ENCODE measurements around the gene NT5E. TPM values are rescaled to one million over a fixed set of nuclear protein-coding genes. Genes with fewer than 3 reads are reported as not detected.

NT5E gene
- polyA plus RNA-seq, 3 donors from 2014 or later: 0.12 to 0.80 (median 0.52) TPM

GRCh38 chr6:85458184-85458583 is 8.3 kb downstream of the NT5E start:
- H3K4me1 Mint-ChIP-seq: peaks cover 37 to 60% of the 10 kb centered on the region in 2 donors

GRCh38 chr6:85458782-85459181 is 8.9 kb downstream of the NT5E start:
- Mint-ChIP-seq H3K4me1 (peaks cover 37 to 60% of the 10 kb centered on the region in 2 donors), H3K27ac (no peak overlapping the region), H3K36me3 (no peaks in the 10 kb centered on the region), H3K4me3 (no peak overlapping the region), H3K9me3 (no peaks in the 10 kb centered on the region), H3K27me3 (ENCODE audit: low read depth in 3 of 3) (peaks cover 9 to 32% (median 9%) of the 10 kb centered on the region in 3 donors)
- DNase-seq: no peak

More at GRCh38 chr6:85458184-85458583, 8.3 kb downstream of the NT5E start:
- DNase-seq: no peak
- no peaks in the 10 kb centered on the region for H3K36me3 Mint-ChIP-seq
- no peaks in the 10 kb centered on the region for H3K9me3 Mint-ChIP-seq
- no peak overlapping the region for H3K27ac Mint-ChIP-seq
- no peak overlapping the region for H3K4me3 Mint-ChIP-seq
- H3K27me3 Mint-ChIP-seq (ENCODE audit: low read depth in 3 of 3): peaks cover 8 to 29% (median 10%) of the 10 kb centered on the region in 3 donors

- Mint-ChIP-seq H3K36me3 (no peaks in the 10 kb centered on the region), H3K27ac (peak overlapping the region in 3 of 6 donors; percentile 43 to 54 (median 47)), H3K4me3 (peak overlapping the region in 1 of 5 donors; percentile 7), H3K9me3 (no peaks in the 10 kb centered on the region), H3K4me1 (peaks cover 37 to 58% of the 10 kb centered on the region in 2 donors), H3K27me3 (ENCODE audit: low read depth in 3 of 3) (peaks cover 9 to 31% (median 9%) of the 10 kb centered on the region in 3 donors)
- DNase-seq: no peak
Measured at GRCh38 chr6:85459224-85459901, 9.5 kb downstream of the NT5E start.

- DNase-seq: peak; percentile 14 to 24 (median 20)
- H3K4me1 Mint-ChIP-seq: peaks cover 44 to 68% of the 10 kb centered on the region in 2 donors
- peak overlapping the region; percentile 53 to 77 (median 70) for H3K4me3 Mint-ChIP-seq
- no peaks in the 10 kb centered on the region for H3K36me3 Mint-ChIP-seq
- peak overlapping the region; percentile 39 to 81 (median 73) for H3K27ac Mint-ChIP-seq
- no peaks in the 10 kb centered on the region for H3K9me3 Mint-ChIP-seq
- peaks cover 11 to 37% (median 14%) of the 10 kb centered on the region in 3 donors for H3K27me3 Mint-ChIP-seq (ENCODE audit: low read depth in 3 of 3)
Measured at GRCh38 chr6:85460154-85460920, 10.5 kb downstream of the NT5E start.

GRCh38 chr6:85460921-85461797 is 11.3 kb downstream of the NT5E start:
- Mint-ChIP-seq H3K4me3 (peak overlapping the region; percentile 53 to 77 (median 70)), H3K36me3 (no peaks in the 10 kb centered on the region), H3K27ac (peak overlapping the region; percentile 39 to 81 (median 73)), H3K4me1 (peaks cover 51 to 76% of the 10 kb centered on the region in 2 donors), H3K27me3 (ENCODE audit: low read depth in 3 of 3) (peaks cover 11 to 38% (median 14%) of the 10 kb centered on the region in 3 donors), H3K9me3 (no peaks in the 10 kb centered on the region)
- peak; percentile 69 to 77 (median 75) for DNase-seq

- Mint-ChIP-seq H3K9me3 (no peaks in the 10 kb centered on the region), H3K4me1 (peaks cover 51 to 76% of the 10 kb centered on the region in 2 donors), H3K27me3 (ENCODE audit: low read depth in 3 of 3) (peaks cover 11 to 34% (median 20%) of the 10 kb centered on the region in 3 donors), H3K27ac (peak overlapping the region in 5 of 6 donors; percentile 43 to 79 (median 70)), H3K4me3 (peak overlapping the region; percentile 53 to 77 (median 70)), H3K36me3 (no peaks in the 10 kb centered on the region)
- DNase-seq: peak; percentile 12 to 19 (median 14)
Measured at GRCh38 chr6:85461798-85462170, 11.9 kb downstream of the NT5E start.

- no peaks in the 10 kb centered on the region for H3K36me3 Mint-ChIP-seq
- peaks cover 11 to 34% (median 22%) of the 10 kb centered on the region in 3 donors for H3K27me3 Mint-ChIP-seq (ENCODE audit: low read depth in 3 of 3)
- no peak for DNase-seq
- H3K4me1 Mint-ChIP-seq: peaks cover 51 to 76% of the 10 kb centered on the region in 2 donors
- no peaks in the 10 kb centered on the region for H3K9me3 Mint-ChIP-seq
- no peak overlapping the region for H3K27ac Mint-ChIP-seq
- peak overlapping the region in 2 of 5 donors; percentile 75 to 77 for H3K4me3 Mint-ChIP-seq
Measured at GRCh38 chr6:85462673-85463072, 12.8 kb downstream of the NT5E start.

- no peaks in the 10 kb centered on the region for H3K9me3 Mint-ChIP-seq
- no peak overlapping the region for H3K27ac Mint-ChIP-seq
- peaks cover 45 to 69% of the 10 kb centered on the region in 2 donors for H3K4me1 Mint-ChIP-seq
Measured at GRCh38 chr6:85463621-85464259, 13.9 kb downstream of the NT5E start.

GRCh38 chr6:85464260-85464644 is 14.4 kb downstream of the NT5E start:
- H3K9me3 Mint-ChIP-seq: no peaks in the 10 kb centered on the region
- H3K27me3 Mint-ChIP-seq (ENCODE audit: low read depth in 3 of 3): peaks cover 8 to 34% (median 26%) of the 10 kb centered on the region in 3 donors
- H3K27ac Mint-ChIP-seq: no peak overlapping the region
- H3K36me3 Mint-ChIP-seq: no peaks in the 10 kb centered on the region
- DNase-seq: no peak
- peaks cover 45 to 67% of the 10 kb centered on the region in 2 donors for H3K4me1 Mint-ChIP-seq
- peak overlapping the region in 1 of 5 donors; percentile 10 for H3K4me3 Mint-ChIP-seq

More at GRCh38 chr6:85463621-85464259, 13.9 kb downstream of the NT5E start:
- Mint-ChIP-seq H3K27me3 (ENCODE audit: low read depth in 3 of 3) (peaks cover 8 to 37% (median 24%) of the 10 kb centered on the region in 3 donors), H3K36me3 (no peaks in the 10 kb centered on the region), H3K4me3 (peak overlapping the region in 1 of 5 donors; percentile 10)
- DNase-seq: no peak

- Mint-ChIP-seq H3K4me3 (peak overlapping the region in 1 of 5 donors; percentile 3), H3K36me3 (no peaks in the 10 kb centered on the region), H3K9me3 (no peaks in the 10 kb centered on the region), H3K4me1 (peaks cover 41 to 62% of the 10 kb centered on the region in 2 donors), H3K27ac (no peak overlapping the region), H3K27me3 (ENCODE audit: low read depth in 3 of 3) (peaks cover 8 to 34% (median 27%) of the 10 kb centered on the region in 3 donors)
- DNase-seq: no peak
Measured at GRCh38 chr6:85464722-85465150, 14.9 kb downstream of the NT5E start.

GRCh38 chr6:85465762-85466161 is 15.9 kb downstream of the NT5E start:
- H3K4me1 Mint-ChIP-seq: peaks cover 33 to 52% of the 10 kb centered on the region in 2 donors
- H3K36me3 Mint-ChIP-seq: no peaks in the 10 kb centered on the region
- H3K9me3 Mint-ChIP-seq: no peaks in the 10 kb centered on the region
- H3K27me3 Mint-ChIP-seq (ENCODE audit: low read depth in 3 of 3): peaks cover 8 to 40% (median 31%) of the 10 kb centered on the region in 3 donors
- H3K4me3 Mint-ChIP-seq: no peak overlapping the region
- no peak overlapping the region for H3K27ac Mint-ChIP-seq
- DNase-seq: no peak

- H3K9me3 Mint-ChIP-seq: no peaks in the 10 kb centered on the region
- DNase-seq: no peak
- no peak overlapping the region for H3K4me3 Mint-ChIP-seq
- H3K27me3 Mint-ChIP-seq (ENCODE audit: low read depth in 3 of 3): peaks cover 3 to 28% (median 24%) of the 10 kb centered on the region in 3 donors
- peaks cover 14 to 26% of the 10 kb centered on the region in 2 donors for H3K4me1 Mint-ChIP-seq
- no peaks in the 10 kb centered on the region for H3K36me3 Mint-ChIP-seq
- no peak overlapping the region for H3K27ac Mint-ChIP-seq
Measured at GRCh38 chr6:85468326-85468725, 18.4 kb downstream of the NT5E start.
